Stimulated activated naive CD8-positive, alpha-beta T cell treated with anti-CD3 and anti-CD28 coated beads, Interleukin-15, Interleukin-2, amounts not matched to agents 100 ng/mL and 50 ng/mL, for 24 hours (primary cell): Measurements from ENCODE around the gene DGKH.
"Not testable (repeated sequence)": the region's sequence is repeated elsewhere in the genome, so short reads cannot be mapped to it uniquely, and the experiment has no call there.

ENCODE experiments used
- H3K27ac Mint-ChIP-seq: one replicate; pipeline ENCODE4 v1.8.0; 2021; ENCODE audit warnings: mild to moderate bottlenecking, mixed read lengths
- H3K27me3 Mint-ChIP-seq: one replicate; pipeline ENCODE4 v1.8.0; 2021; ENCODE audit warnings: mixed read lengths
- H3K36me3 Mint-ChIP-seq: one replicate; pipeline ENCODE4 v1.8.0; 2021; ENCODE audit warnings: low read depth, mixed read lengths
- H3K4me1 Mint-ChIP-seq: one replicate; pipeline ENCODE4 v1.8.0; 2021; ENCODE audit warnings: low read depth, mixed read lengths
- H3K4me3 Mint-ChIP-seq: one replicate; pipeline ENCODE4 v1.8.0; 2021; ENCODE audit warnings: mild to moderate bottlenecking, mixed read lengths
- H3K9me3 Mint-ChIP-seq: one replicate; pipeline ENCODE4 v1.8.0; 2021; ENCODE audit warnings: mixed read lengths

Gene DGKH

DNA sequence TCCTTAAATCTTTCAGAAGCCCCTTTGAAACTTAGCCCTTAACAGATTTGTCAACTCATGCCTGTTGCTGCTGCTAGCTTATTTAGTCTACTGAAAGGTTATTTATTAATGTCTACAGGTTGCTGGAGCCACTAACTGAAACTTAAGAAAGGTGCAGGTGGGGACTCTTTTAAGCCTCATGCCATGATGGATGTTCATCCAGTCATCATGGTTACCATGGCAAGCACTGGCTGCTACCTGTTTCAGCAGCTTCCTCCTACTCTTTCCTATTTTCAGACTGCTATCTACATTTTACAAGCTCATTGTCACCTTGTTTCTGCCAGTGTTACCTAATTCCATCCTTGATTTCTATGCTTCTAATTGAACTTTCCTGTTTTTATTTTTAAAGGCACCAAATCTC lies 27.1 kb downstream of the DGKH start:
- Mint-ChIP-seq H3K4me1 (peaks cover 20% of the 10 kb centered on the region), H3K36me3 (peaks cover 7% of the 10 kb centered on the region), H3K4me3 (no peak overlapping the region), H3K9me3 (no peaks in the 10 kb centered on the region), H3K27me3 (no peaks in the 10 kb centered on the region), H3K27ac (no peak overlapping the region)

DNA sequence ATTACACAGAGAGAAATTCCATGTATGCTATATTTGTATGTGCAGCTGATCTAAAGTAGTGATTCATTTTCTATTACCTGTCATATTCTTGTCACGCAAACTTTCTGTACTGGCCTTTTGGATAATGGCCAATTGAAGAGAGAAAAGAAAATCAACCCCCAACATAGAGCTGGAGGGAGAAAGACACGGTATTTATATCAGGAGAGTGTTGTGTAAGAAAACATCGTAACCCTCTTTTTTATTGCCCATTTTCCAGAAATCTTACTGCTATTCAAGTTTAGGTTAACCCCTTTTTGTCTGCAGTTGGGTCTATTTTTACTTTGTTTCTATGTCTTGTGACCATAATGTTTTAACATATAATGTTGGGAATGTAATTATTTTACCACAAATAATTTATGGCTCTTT lies 27.9 kb downstream of the DGKH start:
- Mint-ChIP-seq H3K36me3 (no peaks in the 10 kb centered on the region), H3K9me3 (no peaks in the 10 kb centered on the region), H3K27ac (no peak overlapping the region), H3K4me1 (peaks cover 12% of the 10 kb centered on the region), H3K27me3 (no peaks in the 10 kb centered on the region), H3K4me3 (no peak overlapping the region)

DNA sequence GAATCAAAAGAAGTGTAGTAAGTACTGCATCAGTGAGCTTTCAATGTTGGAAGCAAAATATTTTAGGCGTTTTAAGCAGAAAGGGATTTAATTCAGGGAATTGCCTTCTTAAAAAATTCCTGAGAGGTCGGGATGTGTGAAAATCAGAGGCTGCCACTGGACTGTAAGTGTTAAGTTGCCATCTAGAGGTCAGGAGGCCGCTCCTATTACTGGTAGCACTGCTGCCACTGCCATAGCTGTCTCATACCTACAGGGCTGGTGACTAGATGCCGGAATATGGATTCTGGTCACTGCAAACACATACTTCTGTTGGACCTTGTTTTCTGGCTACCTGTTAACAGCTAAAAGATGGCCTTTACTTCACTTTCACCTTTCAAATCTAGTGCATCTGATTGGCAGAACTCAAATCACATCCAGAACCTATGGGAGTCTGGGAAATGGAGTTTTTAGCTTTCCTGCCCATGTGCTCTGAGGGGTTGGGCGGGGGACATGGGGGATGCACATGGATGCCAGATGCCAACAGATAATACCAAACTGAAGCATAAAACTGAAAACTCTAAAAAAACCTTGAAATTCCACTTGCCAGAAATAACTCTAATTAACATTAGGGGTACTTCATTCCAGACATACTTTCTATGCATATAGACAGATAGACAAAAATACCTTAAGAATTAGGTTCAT lies 29.8 kb downstream of the DGKH start:
- Mint-ChIP-seq H3K36me3 (peaks cover 11% of the 10 kb centered on the region), H3K9me3 (peaks cover 3% of the 10 kb centered on the region), H3K27me3 (no peaks in the 10 kb centered on the region), H3K4me3 (no peak overlapping the region), H3K27ac (no peak overlapping the region), H3K4me1 (peaks cover 10% of the 10 kb centered on the region)

DNA sequence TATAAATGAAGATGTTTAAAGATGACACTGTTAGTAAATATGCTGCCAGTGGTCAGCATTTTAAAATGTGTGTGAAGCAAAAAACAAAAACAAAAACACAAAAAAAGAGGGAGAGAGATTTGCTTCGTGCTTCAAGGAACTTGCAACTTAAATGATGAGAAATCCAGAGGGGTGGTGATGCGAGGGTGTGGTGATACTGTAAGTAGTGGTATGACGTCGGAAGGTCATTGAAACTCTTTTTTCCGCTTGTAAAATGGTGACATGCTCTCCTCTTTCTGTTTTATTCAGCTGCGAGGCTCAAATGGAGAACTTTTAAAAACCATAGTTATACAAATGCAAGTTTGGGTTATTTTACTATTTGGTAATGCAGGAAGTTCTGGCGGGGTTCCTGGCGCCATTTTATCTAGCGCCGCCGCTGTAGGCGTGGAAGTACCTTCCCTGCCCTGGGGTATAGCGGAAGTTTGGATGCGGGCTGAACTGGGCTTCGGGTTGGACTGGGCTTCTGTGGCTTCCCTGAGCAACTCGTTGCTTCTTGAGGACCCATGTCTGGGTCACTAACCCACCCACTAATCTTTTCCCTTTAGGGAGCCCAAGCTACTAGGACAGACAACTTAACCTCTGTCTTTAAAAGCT lies 34.8 kb downstream of the DGKH start:
- H3K36me3 Mint-ChIP-seq, result peaks cover 14% of the 10 kb centered on the region
- H3K4me3 Mint-ChIP-seq, result peak overlapping the region; percentile 11
- peaks cover 16% of the 10 kb centered on the region for H3K4me1 Mint-ChIP-seq
- H3K27me3 Mint-ChIP-seq, result no peaks in the 10 kb centered on the region
- H3K27ac Mint-ChIP-seq, result peak overlapping the region; percentile 6
- H3K9me3 Mint-ChIP-seq, result peaks cover 3% of the 10 kb centered on the region

DNA sequence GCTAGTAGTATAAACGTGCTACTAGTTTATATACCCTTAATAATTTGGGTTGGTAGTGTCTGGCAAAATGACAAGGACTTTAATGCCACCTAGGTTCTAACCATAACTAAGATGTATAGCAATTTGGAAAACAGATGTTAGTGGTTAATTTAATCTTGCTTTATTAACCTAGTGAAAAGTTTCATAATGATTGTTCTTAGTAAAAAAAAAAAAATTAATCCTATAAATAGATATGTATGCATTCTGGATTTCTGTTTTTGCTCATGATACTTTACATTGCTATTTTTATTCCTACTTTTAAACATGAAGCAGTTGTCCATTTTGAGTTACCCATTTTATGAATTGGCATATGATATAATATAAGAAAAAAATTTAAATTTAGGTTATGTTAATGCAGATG lies 36.3 kb downstream of the DGKH start:
- Mint-ChIP-seq H3K36me3 (peaks cover 14% of the 10 kb centered on the region), H3K4me1 (peaks cover 16% of the 10 kb centered on the region), H3K4me3 (no peak overlapping the region), H3K27me3 (no peaks in the 10 kb centered on the region), H3K9me3 (peaks cover 3% of the 10 kb centered on the region), H3K27ac (no peak overlapping the region)

DNA sequence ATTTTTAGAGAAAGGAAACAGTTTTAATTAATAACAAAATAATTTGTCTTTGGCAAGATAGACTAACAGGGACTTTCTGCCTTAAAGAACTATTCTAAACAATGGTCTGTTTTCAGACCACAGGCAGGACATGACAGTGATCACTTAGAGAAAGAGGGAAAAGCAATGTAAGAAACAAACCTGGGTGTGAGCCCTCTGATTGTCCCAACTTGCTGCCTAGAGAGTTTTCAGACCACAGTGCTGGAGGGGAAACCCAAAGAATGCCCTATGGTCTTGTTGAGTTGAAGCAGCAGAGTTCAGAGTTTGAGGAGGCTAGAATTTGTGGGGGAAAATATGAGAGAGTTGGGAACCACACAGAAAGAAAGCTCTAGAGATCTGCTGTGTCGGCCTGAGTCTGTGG lies 38.1 kb downstream of the DGKH start:
- peaks cover 17% of the 10 kb centered on the region for H3K36me3 Mint-ChIP-seq
- no peaks in the 10 kb centered on the region for H3K27me3 Mint-ChIP-seq
- no peak overlapping the region for H3K4me3 Mint-ChIP-seq
- H3K9me3 Mint-ChIP-seq, result peaks cover 3% of the 10 kb centered on the region
- H3K4me1 Mint-ChIP-seq, result peaks cover 16% of the 10 kb centered on the region
- no peak overlapping the region for H3K27ac Mint-ChIP-seq

DNA sequence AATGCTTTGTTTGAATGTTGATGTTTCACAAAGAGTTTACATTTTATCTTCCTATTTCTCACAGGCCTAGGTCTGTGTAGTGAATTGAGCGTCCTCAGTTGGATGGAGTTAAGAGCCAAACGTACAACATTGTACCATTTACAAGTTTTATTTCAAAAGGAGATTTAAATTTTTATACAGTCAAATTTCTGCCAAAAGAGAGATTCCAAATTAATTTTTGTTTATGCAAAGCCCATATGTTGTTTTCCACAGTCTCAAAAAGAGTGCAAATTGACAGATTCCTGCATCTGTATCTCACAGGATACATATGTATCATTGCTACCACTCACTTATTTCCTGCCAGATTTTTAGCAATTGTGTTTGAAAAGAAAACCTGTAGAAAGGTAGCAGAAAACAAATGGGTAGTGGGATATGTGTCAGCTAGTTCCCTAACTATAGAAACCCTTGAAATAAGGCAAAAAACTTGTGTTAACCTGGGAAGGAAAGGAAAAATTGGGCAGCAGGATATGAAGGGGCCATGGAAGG lies 46.1 kb downstream of the DGKH start:
- H3K27me3 Mint-ChIP-seq, result no peaks in the 10 kb centered on the region
- no peak overlapping the region for H3K4me3 Mint-ChIP-seq
- H3K36me3 Mint-ChIP-seq, result peaks cover 6% of the 10 kb centered on the region
- H3K27ac Mint-ChIP-seq, result no peak overlapping the region
- no peaks in the 10 kb centered on the region for H3K4me1 Mint-ChIP-seq
- H3K9me3 Mint-ChIP-seq, result no peaks in the 10 kb centered on the region

DNA sequence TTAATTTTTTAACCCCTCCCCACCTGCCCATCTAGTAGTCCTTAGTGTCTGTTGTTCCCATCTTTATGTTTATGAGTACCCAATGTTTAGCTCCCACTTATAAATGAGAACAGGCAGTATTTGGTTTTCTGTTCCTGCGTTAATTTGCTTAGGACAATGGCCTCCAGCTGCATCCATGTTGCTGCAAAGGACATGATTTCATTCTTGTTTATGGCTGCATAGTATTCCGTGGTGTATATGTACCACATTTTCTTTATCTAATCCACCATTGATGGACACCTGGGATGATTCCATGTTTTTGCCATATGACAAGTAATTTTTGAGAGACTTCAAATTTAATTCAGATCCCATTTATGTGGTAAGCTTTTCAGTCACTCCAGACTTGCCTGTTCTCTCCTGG lies 47.8 kb downstream of the DGKH start:
- not testable (repeated sequence) for H3K4me3 Mint-ChIP-seq, H3K4me1 Mint-ChIP-seq, H3K27me3 Mint-ChIP-seq, H3K9me3 Mint-ChIP-seq, H3K27ac Mint-ChIP-seq, H3K36me3 Mint-ChIP-seq

DNA sequence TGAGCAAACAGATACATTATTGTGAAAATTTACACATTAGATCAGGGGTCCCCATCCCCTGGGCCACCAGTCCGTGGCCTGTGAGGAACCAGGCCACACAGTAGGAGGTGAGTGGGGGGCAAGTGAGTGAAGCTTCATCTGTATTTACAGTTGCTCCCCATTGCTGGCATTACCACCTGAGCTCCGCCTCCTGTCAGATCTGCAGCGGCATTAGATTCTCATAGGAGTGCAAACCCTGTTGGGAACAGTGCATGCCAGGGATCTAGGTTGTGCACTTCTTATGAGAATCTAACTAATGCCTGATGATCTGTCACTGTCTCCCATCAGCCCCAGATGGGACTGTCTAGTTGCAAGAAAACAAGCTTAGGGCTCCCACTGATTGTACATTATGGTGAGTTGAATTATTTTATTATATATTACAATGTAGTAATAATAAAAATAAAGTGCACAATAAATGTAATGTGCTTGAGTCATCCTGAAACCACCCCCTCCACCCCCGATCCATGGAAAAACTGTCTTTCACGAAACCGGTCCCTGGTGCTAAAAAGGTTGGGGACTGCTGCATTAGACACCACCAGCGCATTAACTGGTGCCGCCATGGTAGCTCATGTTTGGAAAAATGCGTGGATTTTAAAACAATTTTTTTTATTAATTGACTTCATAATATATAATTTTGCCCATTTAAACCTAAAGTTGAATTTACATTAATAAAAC lies 51.7 kb downstream of the DGKH start:
- peaks cover 5% of the 10 kb centered on the region for H3K4me1 Mint-ChIP-seq
- no peak overlapping the region for H3K27ac Mint-ChIP-seq
- H3K27me3 Mint-ChIP-seq, result no peaks in the 10 kb centered on the region
- H3K4me3 Mint-ChIP-seq, result no peak overlapping the region
- H3K9me3 Mint-ChIP-seq, result no peaks in the 10 kb centered on the region
- no peaks in the 10 kb centered on the region for H3K36me3 Mint-ChIP-seq

DNA sequence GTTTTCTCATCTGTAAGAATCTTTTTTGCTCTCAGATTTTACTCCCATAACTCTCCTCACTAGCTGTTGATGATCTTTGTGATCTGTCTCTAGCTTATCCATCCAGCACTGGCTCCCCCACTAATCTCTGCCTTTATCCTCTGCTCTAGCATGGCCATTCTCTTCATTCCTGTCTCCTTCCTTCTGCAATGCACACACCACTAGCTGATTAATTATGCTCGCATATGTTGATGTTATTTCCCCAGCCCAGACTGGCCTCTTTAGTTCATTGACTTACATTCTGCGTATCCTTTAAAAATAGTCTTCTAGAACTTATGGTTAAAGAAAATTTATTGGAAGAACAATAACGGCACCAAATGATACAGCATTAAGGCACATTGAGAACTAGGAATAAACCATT lies 52.5 kb downstream of the DGKH start:
- Mint-ChIP-seq H3K27ac (no peak overlapping the region), H3K4me3 (no peak overlapping the region), H3K4me1 (peaks cover 5% of the 10 kb centered on the region), H3K27me3 (no peaks in the 10 kb centered on the region), H3K9me3 (no peaks in the 10 kb centered on the region), H3K36me3 (no peaks in the 10 kb centered on the region)

DNA sequence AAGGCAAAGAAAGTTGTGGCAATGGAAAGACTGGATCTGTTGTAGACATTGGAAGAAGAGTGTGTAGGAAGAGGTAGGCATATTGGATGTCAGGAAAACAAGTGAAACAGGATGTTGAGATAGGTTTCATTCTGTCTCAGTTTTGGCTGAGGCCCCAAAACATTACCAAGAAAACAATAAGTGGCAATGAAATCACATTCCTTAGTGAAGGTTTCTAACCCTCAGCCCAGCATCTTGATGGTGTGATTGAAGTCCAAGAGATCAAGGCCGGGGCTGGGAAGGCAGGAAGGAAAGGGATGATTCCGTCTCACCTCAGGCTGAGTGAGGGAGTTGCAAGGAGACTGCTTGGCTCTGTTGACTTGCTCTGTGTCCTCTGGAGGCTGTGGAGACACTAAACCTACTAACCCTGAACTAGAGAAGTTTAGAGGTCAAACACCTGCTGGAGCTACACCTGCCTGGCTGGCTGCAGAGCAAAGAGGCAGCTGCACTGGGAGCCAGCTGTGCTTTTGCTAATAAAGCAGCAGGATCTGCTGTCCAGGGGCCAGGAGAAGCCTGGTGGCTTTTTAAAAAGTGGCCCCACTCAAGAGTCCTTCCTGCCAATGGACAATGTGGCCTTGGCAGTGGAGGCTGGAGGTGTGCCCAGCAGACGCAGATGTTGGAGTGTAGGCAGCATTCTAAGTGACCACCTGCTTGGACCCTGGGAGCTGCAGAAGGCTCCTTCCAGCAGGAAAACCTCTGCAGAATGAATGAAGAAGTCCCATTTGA lies 53.6 kb downstream of the DGKH start:
- H3K4me1 Mint-ChIP-seq, result peaks cover 5% of the 10 kb centered on the region
- no peaks in the 10 kb centered on the region for H3K9me3 Mint-ChIP-seq
- H3K4me3 Mint-ChIP-seq, result no peak overlapping the region
- no peaks in the 10 kb centered on the region for H3K27me3 Mint-ChIP-seq
- no peaks in the 10 kb centered on the region for H3K36me3 Mint-ChIP-seq
- H3K27ac Mint-ChIP-seq, result peak overlapping the region; percentile 59

DNA sequence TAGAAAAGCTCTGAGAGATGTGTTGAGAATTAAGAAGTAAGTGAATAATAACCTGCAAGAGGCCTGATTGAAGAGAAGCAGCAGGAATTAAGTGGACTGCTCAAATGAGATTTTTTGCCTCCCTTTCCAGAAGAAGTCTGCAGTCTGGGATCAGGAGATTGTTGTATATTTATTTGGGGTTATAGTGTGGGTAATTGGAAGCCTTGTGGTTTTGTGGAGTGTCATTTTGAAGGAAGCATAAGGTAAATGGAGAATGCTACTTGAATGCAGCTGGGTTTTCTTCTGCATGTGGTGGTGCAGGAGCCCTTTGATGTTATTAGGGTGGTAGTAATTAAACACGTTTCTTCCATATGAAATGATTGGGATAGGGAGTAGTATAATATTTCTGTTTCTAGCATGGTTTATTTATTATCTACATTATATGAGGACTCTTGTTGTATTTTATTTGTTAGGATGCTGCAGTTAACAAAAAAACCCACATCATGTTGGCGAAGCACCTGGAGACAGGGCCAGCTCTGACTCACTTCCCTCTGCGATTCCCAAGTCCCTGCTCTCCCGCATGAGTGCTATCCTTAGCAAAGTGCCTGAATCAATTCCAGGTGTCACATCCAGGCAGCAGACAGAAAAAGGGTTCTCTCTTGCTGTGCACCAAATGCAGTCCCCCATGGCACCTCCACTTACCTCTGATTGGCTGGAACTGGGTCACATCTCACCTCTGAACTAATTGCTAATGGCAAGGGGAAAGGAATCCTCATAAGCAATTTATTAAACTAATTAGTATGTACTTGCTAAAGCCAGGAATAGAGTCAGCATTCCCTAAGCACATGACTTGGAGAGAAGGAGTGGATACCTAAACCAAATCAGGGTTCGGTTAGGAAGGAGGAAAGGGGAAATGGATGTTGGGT lies 54.8 kb downstream of the DGKH start:
- no peak overlapping the region for H3K27ac Mint-ChIP-seq
- peaks cover 5% of the 10 kb centered on the region for H3K4me1 Mint-ChIP-seq
- no peaks in the 10 kb centered on the region for H3K27me3 Mint-ChIP-seq
- no peak overlapping the region for H3K4me3 Mint-ChIP-seq
- no peaks in the 10 kb centered on the region for H3K36me3 Mint-ChIP-seq
- H3K9me3 Mint-ChIP-seq, result no peaks in the 10 kb centered on the region

DNA sequence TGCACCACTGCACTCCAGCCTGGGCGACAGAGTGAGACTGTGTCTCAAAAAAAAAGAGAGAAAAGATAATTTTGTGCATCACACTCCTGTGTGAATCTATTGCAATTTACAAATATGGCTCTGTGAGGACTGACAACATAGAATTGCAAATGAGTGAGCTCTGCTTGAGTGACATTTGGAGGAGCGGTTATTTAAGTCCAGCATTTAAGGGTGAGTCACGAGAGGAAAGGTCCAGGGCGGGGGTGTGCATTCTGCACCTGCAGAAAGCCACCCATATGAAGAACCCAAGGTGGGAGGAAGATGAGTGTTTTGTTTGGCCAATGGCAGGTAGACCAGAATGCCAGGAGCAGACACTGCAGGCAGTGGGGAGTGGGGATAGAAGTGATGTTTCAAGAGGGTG lies 58.5 kb downstream of the DGKH start:
- Mint-ChIP-seq H3K4me3 (no peak overlapping the region), H3K9me3 (no peaks in the 10 kb centered on the region), H3K36me3 (no peaks in the 10 kb centered on the region), H3K4me1 (peaks cover 8% of the 10 kb centered on the region), H3K27ac (peak overlapping the region; percentile 12), H3K27me3 (no peaks in the 10 kb centered on the region)

DNA sequence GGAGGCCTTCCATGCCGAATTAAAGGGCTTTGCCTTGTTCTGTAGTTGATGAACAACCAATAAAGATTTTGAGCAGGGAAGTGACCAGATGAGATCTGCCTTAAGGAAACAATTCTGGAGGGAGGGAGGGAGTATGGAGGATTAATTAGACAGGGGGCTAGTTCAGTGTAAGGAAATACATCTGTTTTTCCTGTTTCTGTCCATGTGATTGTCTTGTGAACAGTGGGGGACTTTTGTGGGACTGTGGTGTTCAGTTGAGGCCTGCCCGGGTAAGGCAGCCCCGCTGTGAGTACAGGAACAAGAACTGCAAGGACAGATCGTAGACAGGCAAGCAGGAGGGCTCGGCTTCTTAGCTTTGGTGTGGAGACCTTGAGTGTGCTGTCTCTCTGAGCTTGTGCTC lies 59.0 kb downstream of the DGKH start:
- Mint-ChIP-seq H3K36me3 (no peaks in the 10 kb centered on the region), H3K4me3 (no peak overlapping the region), H3K27me3 (no peaks in the 10 kb centered on the region), H3K4me1 (peaks cover 8% of the 10 kb centered on the region), H3K27ac (no peak overlapping the region), H3K9me3 (no peaks in the 10 kb centered on the region)
